HEK293 (cell line): Measurements from ENCODE around the gene RCSD1.

Experiments used
- CTCF ChIA-PET: fragments of 350-600 bp; formaldehyde crosslinking; extraction: SDS; loops from one replicate; lab custom pipeline; 2021; ENCODE audit warnings: antibody characterized with exemption; lab: Yijun Ruan, JAX
- POLR2A ChIA-PET: fragments of 300-600 bp; formaldehyde crosslinking; extraction: SDS; loops from one replicate; lab custom pipeline; 2020; ENCODE audit warnings: antibody characterized with exemption, inconsistent platforms; lab: Yijun Ruan, JAX
- H3K27ac ChIP-seq: fragments of 200-500 bp; sonication (Bioruptor generic); 2 replicates; pipeline ENCODE4 v1.5.1; 2014; ENCODE audit warnings: low read depth, low read length, control low read depth, inconsistent platforms; ENCODE audit errors: extremely low read depth
- H3K36me3 ChIP-seq, 2 experiments: fragments of 200-500 bp in 1 of 2; sonication (Bioruptor generic) in 1 of 2; 1 replicate in 1 of 2; 2 replicates in 1 of 2; pipeline ENCODE4 v1.5.1; 2014 to 2017; ENCODE audit warnings: inconsistent platforms in 2 of 2, low read length in 2 of 2; ENCODE audit not compliant: control insufficient read depth in 2 of 2, insufficient read depth in 1 of 2
- H3K4me1 ChIP-seq: fragments of 200-500 bp; sonication (Bioruptor generic); 2 replicates; pipeline ENCODE4 v1.5.1; 2014; ENCODE audit warnings: mild to moderate bottlenecking, low read length, inconsistent platforms; ENCODE audit not compliant: control insufficient read depth, insufficient read depth
- H3K4me3 ChIP-seq: 2 replicates; pipeline ENCODE4 v1.5.1; 2011; ENCODE audit warnings: low read depth, mild to moderate bottlenecking, control low read depth, low read length, moderate library complexity
- H3K9me3 ChIP-seq: fragments of 200-500 bp; sonication (Bioruptor generic); 2 replicates; pipeline ENCODE4 v1.5.1; 2014; ENCODE audit warnings: low read depth, low read length, inconsistent platforms; ENCODE audit not compliant: control insufficient read depth, insufficient read depth
- KLF9 ChIP-seq: fragments of 450-650 bp; formaldehyde crosslinking; IDR thresholded peaks from 2 replicates; pipeline ENCODE4 v1.5.1; 2016; ENCODE audit warnings: missing biosample characterization, missing genetic modification characterization, low read depth
- SCRT1 ChIP-seq: fragments of 450-650 bp; formaldehyde crosslinking; IDR thresholded peaks from 2 replicates; pipeline ENCODE4 v1.5.1; 2016; ENCODE audit warnings: missing biosample characterization, missing genetic modification characterization, borderline replicate concordance
- SCRT2 ChIP-seq: fragments of 450-650 bp; formaldehyde crosslinking; IDR thresholded peaks from 2 replicates; pipeline ENCODE4 v1.5.1; 2016; ENCODE audit warnings: missing biosample characterization, missing genetic modification characterization
- ZIC2 ChIP-seq: fragments of 450-650 bp; formaldehyde crosslinking; IDR thresholded peaks from 2 replicates; pipeline ENCODE4 v1.5.1; 2016; ENCODE audit warnings: missing biosample characterization, missing genetic modification characterization
- ZNF19 ChIP-seq: fragments of 450-650 bp; formaldehyde crosslinking; IDR thresholded peaks from 2 replicates; pipeline ENCODE4; 2016; ENCODE audit warnings: missing biosample characterization, missing genetic modification characterization, low read depth
- ZNF214 ChIP-seq: fragments of 450-650 bp; formaldehyde crosslinking; IDR thresholded peaks from 2 replicates; pipeline ENCODE4 v1.5.1; 2017; ENCODE audit warnings: missing biosample characterization, mild to moderate bottlenecking, missing genetic modification characterization, borderline replicate concordance
- ZNF292 ChIP-seq: fragments of 450-650 bp; formaldehyde crosslinking; IDR thresholded peaks from 2 replicates; pipeline ENCODE4 v1.5.1; 2016; ENCODE audit warnings: low read depth, missing biosample characterization, missing genetic modification characterization, borderline replicate concordance
- ZNF324 ChIP-seq: fragments of 450-650 bp; formaldehyde crosslinking; IDR thresholded peaks from 2 replicates; pipeline ENCODE4 v1.5.1; 2016; ENCODE audit warnings: missing biosample characterization, missing genetic modification characterization
- ZNF366 ChIP-seq: fragments of 450-650 bp; formaldehyde crosslinking; conservative IDR thresholded peaks from 2 replicates; pipeline ENCODE4 v1.5.1; 2016; ENCODE audit warnings: missing biosample characterization, missing genetic modification characterization
- ZNF529 ChIP-seq: fragments of 450-650 bp; formaldehyde crosslinking; IDR thresholded peaks from 2 replicates; pipeline ENCODE4 v1.5.1; 2017; ENCODE audit warnings: missing genetic modification characterization, missing biosample characterization; ENCODE audit not compliant: insufficient replicate concordance
- ZNF555 ChIP-seq: fragments of 450-650 bp; formaldehyde crosslinking; conservative IDR thresholded peaks from 2 replicates; pipeline ENCODE4 v1.5.1; 2017; ENCODE audit warnings: missing biosample characterization, mild to moderate bottlenecking, missing genetic modification characterization, inconsistent platforms
- ZNF560 ChIP-seq: fragments of 450-650 bp; formaldehyde crosslinking; IDR thresholded peaks from 2 replicates; pipeline ENCODE4 v1.5.1; 2017; ENCODE audit warnings: missing biosample characterization, missing genetic modification characterization, borderline replicate concordance
- ZNF610 ChIP-seq: fragments of 450-650 bp; formaldehyde crosslinking; IDR thresholded peaks from 2 replicates; pipeline ENCODE4 v1.5.1; 2016; ENCODE audit warnings: missing biosample characterization, missing genetic modification characterization, borderline replicate concordance
- ZNF792 ChIP-seq: fragments of 450-650 bp; formaldehyde crosslinking; IDR thresholded peaks from 2 replicates; pipeline ENCODE4 v1.5.1; 2016; ENCODE audit warnings: missing biosample characterization, missing genetic modification characterization
- ZSCAN16 ChIP-seq: fragments of 450-650 bp; formaldehyde crosslinking; IDR thresholded peaks from 2 replicates; pipeline ENCODE4 v1.5.1; 2016; ENCODE audit warnings: missing biosample characterization, missing genetic modification characterization
- ZSCAN30 ChIP-seq: fragments of 450-650 bp; IDR thresholded peaks from 2 replicates; pipeline ENCODE4 v1.5.1; 2018; ENCODE audit warnings: missing biosample characterization, mild to moderate bottlenecking, missing genetic modification characterization, moderate library complexity
- ZXDB ChIP-seq: fragments of 450-650 bp; formaldehyde crosslinking; IDR thresholded peaks from 2 replicates; pipeline ENCODE4 v1.5.1; 2016; ENCODE audit warnings: missing biosample characterization, missing genetic modification characterization
- TF ChIP-seq, protein P1 (sequence below): fragments of 450-650 bp; formaldehyde crosslinking; IDR thresholded peaks from 2 replicates; pipeline ENCODE4 v1.5.1; 2016; ENCODE audit warnings: missing biosample characterization, missing genetic modification characterization
- TF ChIP-seq, protein P2 (sequence below): fragments of 450-650 bp; formaldehyde crosslinking; IDR thresholded peaks from 2 replicates; pipeline ENCODE4 v1.5.1; 2016; ENCODE audit warnings: missing biosample characterization, missing genetic modification characterization
- TF ChIP-seq, protein P3 (sequence below): fragments of 450-650 bp; formaldehyde crosslinking; IDR thresholded peaks from 2 replicates; pipeline ENCODE4 v1.5.1; 2016; ENCODE audit warnings: missing biosample characterization, missing genetic modification characterization
- TF ChIP-seq, protein P4 (sequence below): fragments of 450-650 bp; formaldehyde crosslinking; IDR thresholded peaks from 2 replicates; pipeline ENCODE4 v1.5.1; 2016; ENCODE audit warnings: missing biosample characterization, missing genetic modification characterization
- TF ChIP-seq, protein P5 (sequence below): fragments of 450-650 bp; formaldehyde crosslinking; IDR thresholded peaks from 2 replicates; pipeline ENCODE4 v1.5.1; 2016; ENCODE audit warnings: missing biosample characterization, missing genetic modification characterization
- TF ChIP-seq, protein P6 (sequence below): fragments of 450-650 bp; formaldehyde crosslinking; IDR thresholded peaks from 2 replicates; pipeline ENCODE4 v1.5.1; 2016; ENCODE audit warnings: missing biosample characterization, missing genetic modification characterization

The RCSD1 gene

DNA sequence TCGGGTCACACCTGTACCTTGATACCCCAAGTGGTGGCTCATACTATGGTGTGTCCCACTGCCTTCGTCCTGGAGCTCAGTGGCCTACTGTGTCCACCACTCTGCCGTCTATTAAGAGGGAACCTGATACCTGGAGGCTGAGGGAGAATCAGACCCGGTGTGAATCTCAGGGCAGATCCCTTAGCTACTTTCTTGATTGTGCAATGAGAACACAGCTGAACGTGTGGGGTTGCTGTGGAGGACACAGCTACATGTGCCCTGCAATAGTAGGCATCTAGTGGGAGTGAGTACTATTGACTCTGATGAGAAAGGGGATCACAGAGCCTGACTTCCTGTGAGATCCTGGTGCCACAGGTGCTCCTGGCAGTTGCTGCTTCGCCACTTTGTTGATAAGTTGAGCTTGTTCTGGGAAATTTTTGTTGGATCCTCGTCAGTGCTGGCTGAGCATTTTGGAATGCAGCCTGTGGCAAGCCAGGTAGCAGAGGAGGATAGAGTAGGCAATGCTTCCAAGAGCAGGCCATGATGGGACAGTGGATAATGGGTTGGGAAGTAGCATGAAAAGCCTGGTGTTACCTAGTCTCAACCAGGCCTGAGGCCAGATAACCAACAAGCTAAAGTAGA, 63.5 kb downstream of the RCSD1 start:
- POLR2A ChIA-PET: interaction anchor here (1.3 kb wide), 1 partner anchor 140 kb away, joined by 3 read pairs; the partner anchor contains the start of gene CREG1
- CTCF ChIA-PET: interaction anchor here (0.6 to 2.2 kb wide), 3 partner anchors 143 to 1100 kb away, joined by 3 to 5 read pairs (median 3); no protein-coding TSS in a partner anchor
- Histone ChIP-seq H3K9me3 (no peaks in the 10 kb centered on the region), H3K27ac (no peak overlapping the region), H3K4me3 (no peak overlapping the region), H3K36me3 (no peaks in the 10 kb centered on the region)
- no peak for TF ChIP-seq ZSCAN30 (tag by site-specific recombination)
- TF ChIP-seq ZXDB (tag by site-specific recombination): no peak
- no peak for TF ChIP-seq ZSCAN16
- TF ChIP-seq, protein P1, sequence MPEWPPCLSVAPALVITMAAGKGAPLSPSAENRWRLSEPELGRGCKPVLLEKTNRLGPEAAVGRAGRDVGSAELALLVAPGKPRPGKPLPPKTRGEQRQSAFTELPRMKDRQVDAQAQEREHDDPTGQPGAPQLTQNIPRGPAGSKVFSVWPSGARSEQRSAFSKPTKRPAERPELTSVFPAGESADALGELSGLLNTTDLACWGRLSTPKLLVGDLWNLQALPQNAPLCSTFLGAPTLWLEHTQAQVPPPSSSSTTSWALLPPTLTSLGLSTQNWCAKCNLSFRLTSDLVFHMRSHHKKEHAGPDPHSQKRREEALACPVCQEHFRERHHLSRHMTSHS: no peak
- TF ChIP-seq ZNF19 (tag by site-specific recombination): no peak
- TF ChIP-seq ZNF214: no peak
- 0 out of 2 replicates have a peak, but pooled peaks have one; percentile 42 for TF ChIP-seq SCRT1 (tag by site-specific recombination)
- no peak for TF ChIP-seq ZNF610 (tag by site-specific recombination)
- TF ChIP-seq ZNF555: no peak
- no peak for TF ChIP-seq ZNF529 (tag by site-specific recombination)
- TF ChIP-seq, protein P2, sequence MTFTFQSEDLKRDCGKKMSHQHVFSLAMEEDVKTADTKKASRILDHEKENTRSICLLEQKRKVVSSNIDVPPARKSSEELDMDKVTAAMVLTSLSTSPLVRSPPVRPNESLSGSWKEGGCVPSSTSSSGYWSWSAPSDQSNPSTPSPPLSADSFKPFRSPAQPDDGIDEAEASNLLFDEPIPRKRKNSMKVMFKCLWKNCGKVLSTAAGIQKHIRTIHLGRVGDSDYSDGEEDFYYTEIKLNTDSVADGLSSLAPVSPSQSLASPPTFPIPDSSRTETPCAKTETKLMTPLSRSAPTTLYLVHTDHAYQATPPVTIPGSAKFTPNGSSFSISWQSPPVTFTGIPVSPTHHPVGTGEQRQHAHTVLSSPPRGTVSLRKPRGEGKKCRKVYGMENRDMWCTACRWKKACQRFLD (tag by site-specific recombination): no peak
- TF ChIP-seq ZNF560 (tag by site-specific recombination): no peak
- no peak for TF ChIP-seq ZNF792
- TF ChIP-seq, protein P3, sequence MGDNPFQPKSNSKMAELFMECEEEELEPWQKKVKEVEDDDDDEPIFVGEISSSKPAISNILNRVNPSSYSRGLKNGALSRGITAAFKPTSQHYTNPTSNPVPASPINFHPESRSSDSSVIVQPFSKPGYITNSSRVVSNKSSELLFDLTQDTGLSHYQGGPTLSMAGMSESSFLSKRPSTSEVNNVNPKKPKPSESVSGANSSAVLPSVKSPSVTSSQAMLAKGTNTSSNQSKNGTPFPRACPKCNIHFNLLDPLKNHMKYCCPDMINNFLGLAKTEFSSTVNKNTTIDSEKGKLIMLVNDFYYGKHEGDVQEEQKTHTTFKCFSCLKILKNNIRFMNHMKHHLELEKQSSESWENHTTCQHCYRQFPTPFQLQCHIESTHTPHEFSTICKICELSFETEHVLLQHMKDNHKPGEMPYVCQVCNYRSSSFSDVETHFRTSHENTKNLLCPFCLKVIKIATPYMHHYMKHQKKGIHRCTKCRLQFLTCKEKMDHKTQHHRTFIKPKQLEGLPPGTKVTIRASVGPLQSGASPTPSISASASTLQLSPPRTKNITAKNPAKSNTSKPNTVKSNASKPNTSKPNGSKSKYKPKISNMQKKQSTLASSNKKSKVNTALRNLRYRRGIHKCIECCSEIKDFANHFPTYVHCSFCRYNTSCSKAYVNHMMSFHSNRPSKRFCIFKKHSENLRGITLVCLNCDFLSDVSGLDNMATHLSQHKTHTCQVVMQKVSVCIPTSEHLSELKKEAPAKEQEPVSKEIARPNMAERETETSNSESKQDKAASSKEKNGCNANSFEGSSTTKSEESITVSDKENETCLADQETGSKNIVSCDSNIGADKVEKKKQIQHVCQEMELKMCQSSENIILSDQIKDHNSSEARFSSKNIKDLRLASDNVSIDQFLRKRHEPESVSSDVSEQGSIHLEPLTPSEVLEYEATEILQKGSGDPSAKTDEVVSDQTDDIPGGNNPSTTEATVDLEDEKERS: no peak
- TF ChIP-seq SCRT2 (tag by site-specific recombination): peak; percentile 31; the same call in 1 of the 2 replicates
- TF ChIP-seq, all 188 proteins: peak for 2
- H3K4me1 ChIP-seq: no peaks in the 10 kb centered on the region

DNA sequence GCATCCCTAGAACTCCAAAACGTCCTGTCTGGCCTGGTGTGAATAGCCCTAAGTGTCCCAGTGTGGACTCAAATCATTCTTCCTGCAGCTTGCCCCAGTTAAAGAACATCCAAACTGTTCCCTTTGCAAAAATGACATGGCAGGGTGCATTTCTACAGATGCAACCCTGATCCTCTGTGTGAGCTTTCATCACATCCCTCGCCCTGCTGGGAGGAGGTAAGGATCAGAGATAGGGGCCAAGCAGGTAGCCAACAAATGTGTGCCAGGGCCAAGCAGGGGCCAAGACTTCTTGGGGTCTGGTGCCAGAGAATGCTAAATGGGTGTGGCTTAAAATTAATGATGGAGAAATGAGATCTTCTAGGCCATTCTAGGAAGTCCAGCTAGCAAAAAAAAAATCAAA, 64.7 kb downstream of the RCSD1 start:
- ChIA-PET CTCF (interaction anchor here (0.6 kb wide), 1 partner anchor 201 kb away, joined by 3 read pairs; no protein-coding TSS in a partner anchor), POLR2A (no interaction called here)

More for the DNA sequence above, 64.7 kb downstream of the RCSD1 start:
- Histone ChIP-seq H3K36me3 (no peaks in the 10 kb centered on the region), H3K9me3 (no peaks in the 10 kb centered on the region), H3K27ac (no peak overlapping the region), H3K4me1 (no peaks in the 10 kb centered on the region)
- TF ChIP-seq ZNF324: no peak
- TF ChIP-seq, protein P4, sequence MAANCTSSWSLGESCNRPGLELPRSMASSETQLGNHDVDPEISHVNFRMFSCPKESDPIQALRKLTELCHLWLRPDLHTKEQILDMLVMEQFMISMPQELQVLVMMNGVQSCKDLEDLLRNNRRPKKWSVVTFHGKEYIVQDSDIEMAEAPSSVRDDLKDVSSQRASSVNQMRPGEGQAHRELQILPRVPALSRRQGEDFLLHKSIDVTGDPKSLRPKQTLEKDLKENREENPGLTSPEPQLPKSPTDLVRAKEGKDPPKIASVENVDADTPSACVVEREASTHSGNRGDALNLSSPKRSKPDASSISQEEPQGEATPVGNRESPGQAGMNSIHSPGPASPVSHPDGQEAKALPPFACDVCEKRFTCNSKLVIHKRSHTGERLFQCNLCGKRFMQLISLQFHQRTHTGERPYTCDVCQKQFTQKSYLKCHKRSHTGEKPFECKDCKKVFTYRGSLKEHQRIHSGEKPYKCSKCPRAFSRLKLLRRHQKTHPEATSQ: no peak
- TF ChIP-seq, protein P5, sequence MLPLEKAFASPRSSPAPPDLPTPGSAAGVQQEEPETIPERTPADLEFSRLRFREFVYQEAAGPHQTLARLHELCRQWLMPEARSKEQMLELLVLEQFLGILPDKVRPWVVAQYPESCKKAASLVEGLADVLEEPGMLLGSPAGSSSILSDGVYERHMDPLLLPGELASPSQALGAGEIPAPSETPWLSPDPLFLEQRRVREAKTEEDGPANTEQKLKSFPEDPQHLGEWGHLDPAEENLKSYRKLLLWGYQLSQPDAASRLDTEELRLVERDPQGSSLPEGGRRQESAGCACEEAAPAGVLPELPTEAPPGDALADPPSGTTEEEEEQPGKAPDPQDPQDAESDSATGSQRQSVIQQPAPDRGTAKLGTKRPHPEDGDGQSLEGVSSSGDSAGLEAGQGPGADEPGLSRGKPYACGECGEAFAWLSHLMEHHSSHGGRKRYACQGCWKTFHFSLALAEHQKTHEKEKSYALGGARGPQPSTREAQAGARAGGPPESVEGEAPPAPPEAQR (tag by site-specific recombination): no peak
- TF ChIP-seq ZNF366 (tag by site-specific recombination): no peak
- TF ChIP-seq, protein P6, sequence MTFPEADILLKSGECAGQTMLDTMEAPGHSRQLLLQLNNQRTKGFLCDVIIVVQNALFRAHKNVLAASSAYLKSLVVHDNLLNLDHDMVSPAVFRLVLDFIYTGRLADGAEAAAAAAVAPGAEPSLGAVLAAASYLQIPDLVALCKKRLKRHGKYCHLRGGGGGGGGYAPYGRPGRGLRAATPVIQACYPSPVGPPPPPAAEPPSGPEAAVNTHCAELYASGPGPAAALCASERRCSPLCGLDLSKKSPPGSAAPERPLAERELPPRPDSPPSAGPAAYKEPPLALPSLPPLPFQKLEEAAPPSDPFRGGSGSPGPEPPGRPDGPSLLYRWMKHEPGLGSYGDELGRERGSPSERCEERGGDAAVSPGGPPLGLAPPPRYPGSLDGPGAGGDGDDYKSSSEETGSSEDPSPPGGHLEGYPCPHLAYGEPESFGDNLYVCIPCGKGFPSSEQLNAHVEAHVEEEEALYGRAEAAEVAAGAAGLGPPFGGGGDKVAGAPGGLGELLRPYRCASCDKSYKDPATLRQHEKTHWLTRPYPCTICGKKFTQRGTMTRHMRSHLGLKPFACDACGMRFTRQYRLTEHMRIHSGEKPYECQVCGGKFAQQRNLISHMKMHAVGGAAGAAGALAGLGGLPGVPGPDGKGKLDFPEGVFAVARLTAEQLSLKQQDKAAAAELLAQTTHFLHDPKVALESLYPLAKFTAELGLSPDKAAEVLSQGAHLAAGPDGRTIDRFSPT (tag by site-specific recombination): no peak
- no peak for TF ChIP-seq ZNF292 (tag by site-specific recombination)
- TF ChIP-seq ZIC2 (tag by site-specific recombination): peak; percentile 86
- no peak for TF ChIP-seq KLF9 (tag by site-specific recombination)
- TF ChIP-seq ZNF529 (tag by site-specific recombination): no peak
- TF ChIP-seq, all 188 proteins: peak for 1
- no peak overlapping the region for H3K4me3 ChIP-seq
